DMS 273 (cell line): Measurements from ENCODE around the gene MBD3L2.
"Not testable (repeated sequence)": the region's sequence is repeated elsewhere in the genome, so short reads cannot be mapped to it uniquely, and the experiment has no call there.

Experiments
- DNase-seq: peaks from one replicate; lab custom pipeline; 2025; ENCODE audit not compliant: unreplicated experiment; lab: John Stamatoyannopoulos, UW

Gene MBD3L2

GRCh38 chr19:7059977-7060376 lies 10.9 kb downstream of the MBD3L2 start:
- DNase-seq: not testable (repeated sequence)

GRCh38 chr19:7063339-7063738 lies 14.2 kb downstream of the MBD3L2 start:
- DNase-seq: no peak

GRCh38 chr19:7063764-7064418 lies 14.8 kb downstream of the MBD3L2 start:
- DNase-seq: no peak

GRCh38 chr19:7067122-7067521 lies 18.0 kb downstream of the MBD3L2 start:
- DNase-seq: peak; percentile 73

- no peak for DNase-seq
These were observed 18.6 kb downstream of the MBD3L2 start for GRCh38 chr19:7067716-7068115.

GRCh38 chr19:7068599-7068998 lies 19.5 kb downstream of the MBD3L2 start:
- DNase-seq: no peak

GRCh38 chr19:7069042-7069903 lies 20.2 kb downstream of the MBD3L2 start, which contains the start of gene ZNF557:
Gene ZNF557 (plus strand): TSS chr19:7069703. CDS start chr19:7075075, 5,372 bp downstream.
- peak; percentile 98 for DNase-seq

GRCh38 chr19:7069904-7070226 lies 20.7 kb downstream of the MBD3L2 start:
- peak; percentile 64 for DNase-seq

- no peak for DNase-seq
These were observed 23.4 kb downstream of the MBD3L2 start for GRCh38 chr19:7072541-7072940.

- no peak for DNase-seq
These were observed 25.7 kb downstream of the MBD3L2 start for GRCh38 chr19:7074705-7075282.

GRCh38 chr19:7076151-7076550 lies 27.0 kb downstream of the MBD3L2 start:
- DNase-seq: no peak

- DNase-seq: no peak
These were observed 28.9 kb downstream of the MBD3L2 start for GRCh38 chr19:7078008-7078407.

- peak; percentile 49 for DNase-seq
These were observed 34.2 kb downstream of the MBD3L2 start for GRCh38 chr19:7083076-7083956.

- no peak for DNase-seq
These were observed 39.9 kb downstream of the MBD3L2 start for GRCh38 chr19:7088999-7089398.

GRCh38 chr19:7098096-7098495 lies 49.0 kb downstream of the MBD3L2 start:
- no peak for DNase-seq

GRCh38 chr19:7098701-7099596 lies 49.8 kb downstream of the MBD3L2 start:
- peak; percentile 99 for DNase-seq

GRCh38 chr19:7099597-7099921 lies 50.4 kb downstream of the MBD3L2 start:
- DNase-seq: no peak
